NCI-H82 treated with DMSO at 0.1 percent for 48 hours (cell line): Measurements from ENCODE around the gene SMIM36.
"Not testable (repeated sequence)": the region's sequence is repeated elsewhere in the genome, so short reads cannot be mapped to it uniquely, and the experiment has no call there.

ENCODE experiments used
- DNase-seq: peaks from one replicate; lab custom pipeline; 2025; ENCODE audit not compliant: unreplicated experiment; lab: John Stamatoyannopoulos, UW

Gene SMIM36

DNA sequence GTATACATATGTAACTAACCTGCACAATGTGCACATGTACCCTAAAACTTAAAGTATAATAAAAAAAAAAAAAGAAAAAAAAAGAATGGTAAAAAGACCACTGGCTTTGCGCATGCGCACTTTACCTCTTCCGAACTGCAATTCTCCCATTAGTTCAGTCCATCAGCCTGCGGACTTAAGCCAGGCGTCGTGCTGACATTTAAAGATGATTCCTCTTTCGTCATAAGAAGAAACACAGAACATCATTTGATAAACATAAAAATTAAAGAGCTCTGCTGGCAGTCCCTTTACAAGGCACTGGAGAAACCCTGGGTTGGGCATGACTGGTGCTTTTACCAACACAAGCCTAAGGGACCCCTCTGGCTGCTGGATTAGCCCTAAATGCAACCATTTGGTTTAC lies 3.6 kb downstream of the SMIM36 start:
- not testable (repeated sequence) for DNase-seq

GRCh38 chr17:55501626-55502025 lies 9.6 kb downstream of the SMIM36 start:
- not testable (repeated sequence) for DNase-seq

- DNase-seq, result no peak
Measured at GRCh38 chr17:55500103-55500502, 11.1 kb downstream of the SMIM36 start.

- peak; percentile 39 for DNase-seq
Measured at GRCh38 chr17:55496094-55496881, 15.0 kb downstream of the SMIM36 start.

- no peak for DNase-seq
Measured at GRCh38 chr17:55495239-55495638, 16.0 kb downstream of the SMIM36 start.

DNA sequence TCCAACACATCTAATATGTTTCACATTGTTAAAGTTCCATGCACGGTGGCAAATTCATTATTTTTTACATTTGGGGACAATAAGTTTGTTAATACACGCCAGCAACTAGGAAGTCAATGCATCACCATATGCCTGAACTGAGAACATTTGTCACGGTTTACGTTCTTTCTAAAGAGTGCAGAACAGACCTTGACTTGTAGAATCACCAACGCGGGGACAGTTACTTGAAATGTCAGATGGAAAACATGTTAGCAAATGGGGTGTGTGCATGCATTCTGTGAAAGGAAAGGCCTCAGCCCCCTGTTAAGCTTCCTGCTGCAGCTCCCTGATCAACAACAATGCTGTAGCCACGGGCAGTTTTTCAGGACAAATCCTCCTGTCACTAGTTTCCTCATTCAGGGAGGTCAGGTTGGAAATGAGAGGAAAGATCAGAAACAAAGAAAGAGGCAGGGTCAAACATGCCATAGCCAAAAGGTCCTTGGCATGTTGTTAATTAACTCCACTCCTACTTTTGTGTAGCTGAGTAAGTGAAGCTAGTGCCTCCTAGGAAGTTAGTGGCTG lies 18.4 kb downstream of the SMIM36 start:
- DNase-seq, result no peak

DNA sequence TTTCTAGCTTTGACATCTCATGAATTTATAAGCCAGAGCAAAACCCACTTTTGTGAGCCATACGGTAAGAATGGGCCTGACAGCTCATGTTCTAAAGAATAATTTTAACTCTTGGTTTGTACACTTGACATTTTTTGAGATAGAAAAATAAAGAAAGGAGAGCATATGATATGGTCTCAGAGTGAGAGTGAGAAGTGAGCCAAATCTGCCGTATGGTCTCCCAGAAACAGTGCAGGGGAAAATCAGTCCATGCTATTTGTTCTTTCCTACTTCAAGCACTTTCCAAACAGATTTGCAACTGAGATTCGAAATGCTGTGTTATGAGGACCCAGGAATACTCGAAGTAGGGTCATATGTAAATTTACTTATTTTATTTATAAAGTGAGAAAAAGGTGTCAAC lies 20.9 kb downstream of the SMIM36 start:
- no peak for DNase-seq

- DNase-seq, result no peak
Measured at GRCh38 chr17:55487695-55488432, 23.4 kb downstream of the SMIM36 start.

DNA sequence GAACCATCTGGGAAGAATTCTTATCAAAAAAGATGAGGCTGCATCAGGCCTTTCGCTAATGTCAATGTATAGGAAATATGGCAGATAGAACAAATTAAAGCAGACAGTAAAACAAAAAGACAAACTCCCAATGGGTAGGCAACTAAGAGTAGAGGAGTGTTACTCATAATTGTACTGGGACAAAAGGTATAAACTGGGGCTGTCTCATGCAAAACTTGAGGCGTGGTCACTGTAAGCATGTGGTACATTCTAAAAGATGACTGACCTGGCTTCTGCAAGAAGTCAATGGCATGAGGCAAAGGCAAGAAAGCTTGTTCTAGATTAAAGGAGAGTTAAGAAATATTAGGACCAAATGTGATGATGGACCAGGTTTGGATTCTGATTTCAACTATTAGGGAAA lies 26.7 kb downstream of the SMIM36 start:
- DNase-seq, result no peak

DNA sequence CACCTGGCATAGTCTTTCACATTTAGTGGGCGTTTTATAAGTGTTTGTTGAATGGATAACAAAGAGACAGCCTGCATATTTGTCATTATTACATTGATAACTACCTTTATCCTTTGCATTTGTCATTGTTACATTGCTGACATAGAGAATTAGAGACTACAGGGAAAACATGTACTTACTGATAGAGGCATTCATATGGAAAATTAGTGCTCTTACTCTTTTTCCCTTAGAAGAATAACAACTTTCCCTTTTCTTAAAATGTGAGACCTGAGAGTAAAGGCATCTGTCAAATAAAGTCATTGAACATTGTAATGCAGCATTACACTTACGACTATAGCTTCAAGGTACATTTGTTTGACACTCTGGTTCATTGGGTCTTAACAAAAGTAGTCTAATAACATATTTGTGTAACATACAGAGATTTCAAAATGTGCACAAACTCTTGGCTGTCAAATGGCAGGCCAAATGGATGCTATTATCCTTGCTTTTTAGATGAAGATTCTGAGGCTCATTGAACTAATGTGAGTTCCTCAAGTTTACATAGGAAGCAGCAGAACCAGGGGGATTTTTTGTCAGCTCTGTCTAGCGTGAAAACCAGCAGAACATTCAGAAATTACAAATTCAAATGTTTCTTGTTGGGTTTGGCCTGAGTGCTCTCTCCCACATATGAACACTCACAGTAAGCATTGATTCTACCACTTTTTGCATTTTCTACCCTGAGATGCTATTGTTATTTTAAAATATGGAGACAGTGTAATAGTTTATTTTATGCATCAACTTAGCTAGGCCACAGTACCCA lies 28.5 kb downstream of the SMIM36 start:
- no peak for DNase-seq

- peak; percentile 99 for DNase-seq
Measured at GRCh38 chr17:55480631-55481315, 30.5 kb downstream of the SMIM36 start.

DNA sequence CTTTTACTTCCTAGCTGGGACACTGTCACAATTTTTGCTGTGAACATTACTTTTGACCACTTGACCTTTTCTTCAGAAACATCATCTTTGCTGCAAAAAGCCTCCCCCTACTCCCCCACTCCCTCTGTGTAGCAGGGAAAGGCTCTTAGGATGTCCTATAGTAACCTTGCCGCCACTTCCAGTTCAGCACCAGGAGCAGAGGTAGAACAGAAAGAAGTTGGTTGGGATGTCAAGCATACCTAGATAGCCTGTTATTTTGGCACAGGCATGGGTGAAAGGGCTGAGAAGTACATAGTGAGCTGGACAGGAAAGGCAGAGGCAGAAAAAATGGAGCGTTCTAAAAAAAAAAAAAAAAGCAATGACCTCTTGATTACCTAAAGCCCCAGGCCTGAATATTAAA lies 31.3 kb downstream of the SMIM36 start:
- DNase-seq, result no peak

DNA sequence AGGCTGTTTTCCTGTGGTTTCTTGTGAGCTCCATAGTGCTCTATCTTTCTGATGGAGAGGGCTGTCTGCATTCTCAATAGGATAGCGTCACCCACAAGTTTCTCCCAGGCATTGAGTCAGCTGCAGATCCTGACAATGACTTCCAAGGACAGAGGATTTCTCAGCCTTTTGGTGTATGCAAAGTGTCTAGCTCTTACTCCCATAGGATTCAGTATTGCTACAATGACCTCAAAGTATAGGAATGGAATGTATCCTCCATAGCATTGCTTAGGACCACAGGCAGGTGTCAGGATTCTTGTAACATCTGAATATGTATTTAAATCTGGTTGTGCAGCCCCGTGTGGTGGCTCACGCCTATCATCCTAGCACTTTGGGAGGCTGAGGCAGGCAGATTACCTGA lies 32.3 kb downstream of the SMIM36 start:
- DNase-seq, result no peak

- DNase-seq, result peak; percentile 73
Measured at GRCh38 chr17:55466671-55467070, 44.6 kb downstream of the SMIM36 start.

- not testable (repeated sequence) for DNase-seq
Measured at GRCh38 chr17:55465771-55466170, 45.5 kb downstream of the SMIM36 start.

DNA sequence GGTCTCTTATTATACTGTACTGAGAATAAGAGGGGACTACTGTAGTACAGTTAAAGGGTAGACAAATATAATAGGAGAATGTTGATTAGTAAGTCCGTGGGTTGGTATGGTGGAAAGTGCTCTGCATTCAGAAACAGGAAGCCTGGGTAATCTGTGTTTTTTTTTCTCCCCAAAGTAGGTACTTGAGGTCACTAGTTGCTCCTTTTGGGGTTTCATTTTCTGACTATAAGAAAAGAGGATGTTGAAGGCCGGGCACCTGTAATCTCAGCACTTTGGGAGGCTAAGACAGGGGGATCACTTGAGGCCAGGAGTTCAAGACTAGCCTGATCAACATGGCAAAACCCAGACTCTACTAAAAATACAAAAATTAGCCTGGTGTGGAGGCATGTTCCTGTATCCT lies 47.7 kb downstream of the SMIM36 start:
- no peak for DNase-seq

DNA sequence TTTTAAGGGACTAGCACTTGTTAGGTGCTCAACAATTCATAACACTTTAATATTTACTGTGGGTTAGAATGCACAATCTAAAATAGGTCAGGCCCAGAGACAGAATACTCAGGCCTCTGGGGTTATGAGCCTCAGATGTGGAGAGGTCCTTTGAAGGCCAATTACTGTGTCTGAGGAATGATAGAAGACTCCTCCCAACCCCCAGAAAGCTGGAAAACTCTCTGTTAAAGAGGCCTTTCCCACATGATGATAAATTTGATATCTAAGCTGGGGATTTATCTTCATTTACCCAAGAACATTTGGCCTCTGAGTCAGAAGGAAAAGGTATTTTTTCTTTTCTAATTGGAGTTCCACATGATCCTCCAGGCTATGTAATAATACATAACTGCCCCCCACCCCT lies 48.5 kb downstream of the SMIM36 start:
- DNase-seq, result no peak

GRCh38 chr17:55462234-55462633 lies 49.0 kb downstream of the SMIM36 start:
- no peak for DNase-seq

DNA sequence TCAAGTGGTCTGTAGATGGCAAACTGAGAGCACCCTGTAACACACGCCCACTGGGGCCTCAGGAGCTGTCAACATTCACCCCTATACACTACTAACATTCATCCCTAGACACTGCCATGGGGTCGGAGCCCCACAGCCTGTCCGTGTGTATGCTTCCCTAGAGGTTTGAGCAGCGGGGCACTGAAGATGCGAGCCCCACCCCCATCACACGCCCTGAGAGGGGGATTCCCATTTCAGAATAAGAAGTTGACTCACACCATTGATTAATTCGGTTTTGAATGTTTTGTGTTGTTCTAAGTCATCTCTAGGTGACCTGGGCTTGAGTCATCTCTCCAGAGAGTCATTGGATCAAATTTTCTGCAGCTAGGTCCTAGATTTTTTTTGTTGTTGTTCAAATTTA lies 52.3 kb downstream of the SMIM36 start:
- DNase-seq, result no peak

DNA sequence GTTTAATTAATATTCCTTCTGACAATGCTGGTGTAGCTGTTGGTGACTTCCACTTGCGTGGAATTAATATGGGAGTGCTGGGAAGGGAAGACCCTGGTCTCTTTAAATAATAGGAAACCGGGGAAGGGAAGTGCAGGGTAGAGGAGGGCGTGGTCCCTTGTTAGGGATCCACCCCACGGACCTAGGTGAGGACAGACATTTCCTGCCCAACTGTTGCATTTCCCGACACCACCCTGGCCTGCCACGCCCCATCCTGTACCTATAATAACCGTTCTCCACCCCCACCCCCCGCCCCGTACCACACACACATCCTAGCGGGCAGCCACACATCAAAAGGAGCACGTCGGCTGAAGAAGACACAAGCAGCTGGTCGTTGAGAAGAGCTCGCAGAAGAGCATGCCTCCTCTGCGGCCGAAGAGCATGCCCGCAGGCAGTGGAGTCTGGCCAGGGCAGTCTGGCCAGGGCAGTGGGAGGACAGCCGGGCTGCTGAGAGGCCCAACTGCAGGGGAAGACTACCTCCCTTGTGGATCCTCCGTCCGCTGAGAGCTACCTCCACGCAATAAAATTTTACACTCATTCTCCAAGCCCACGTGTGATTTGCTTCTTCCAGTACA lies 52.9 kb downstream of the SMIM36 start:
- no peak for DNase-seq
